GM21423 (cell line): Measurements from ENCODE around the gene TBKBP1.

Source experiments
- ATAC-seq: cut with Tn5 transposase; IDR thresholded peaks from one replicate; pipeline ENCODE4 v1.9.1; 2021; ENCODE audit warnings: mild to moderate bottlenecking, moderate library complexity; ENCODE audit not compliant: unreplicated experiment

The TBKBP1 gene

GRCh38 chr17:47713980-47714700 lies 20.2 kb downstream of the TBKBP1 start:
- no peak for ATAC-seq

GRCh38 chr17:47714773-47715396 lies 20.9 kb downstream of the TBKBP1 start:
- ATAC-seq = no peak

- no peak for ATAC-seq
These were observed 21.8 kb downstream of the TBKBP1 start for GRCh38 chr17:47715669-47716325.

GRCh38 chr17:47716375-47716774 lies 22.4 kb downstream of the TBKBP1 start:
- no peak for ATAC-seq

GRCh38 chr17:47717261-47717697 lies 23.3 kb downstream of the TBKBP1 start:
- no peak for ATAC-seq

GRCh38 chr17:47717979-47718621 lies 24.1 kb downstream of the TBKBP1 start:
- ATAC-seq = no peak

- no peak for ATAC-seq
These were observed 24.9 kb downstream of the TBKBP1 start for GRCh38 chr17:47718634-47719405.

- ATAC-seq = no peak
These were observed 25.6 kb downstream of the TBKBP1 start for GRCh38 chr17:47719411-47720152.

- ATAC-seq = no peak
These were observed 26.2 kb downstream of the TBKBP1 start for GRCh38 chr17:47720196-47720595.

- no peak for ATAC-seq
These were observed 27.0 kb downstream of the TBKBP1 start for GRCh38 chr17:47720754-47721533.

- ATAC-seq = no peak
These were observed 27.8 kb downstream of the TBKBP1 start for GRCh38 chr17:47721725-47722124.

GRCh38 chr17:47724705-47725104 lies 30.7 kb downstream of the TBKBP1 start:
- no peak for ATAC-seq

GRCh38 chr17:47725446-47726111 lies 31.6 kb downstream of the TBKBP1 start:
- no peak for ATAC-seq

- ATAC-seq = no peak
These were observed 33.1 kb downstream of the TBKBP1 start for GRCh38 chr17:47726796-47727703.

- no peak for ATAC-seq
These were observed 33.7 kb downstream of the TBKBP1 start for GRCh38 chr17:47727704-47728036.

- ATAC-seq = no peak
These were observed 34.4 kb downstream of the TBKBP1 start for GRCh38 chr17:47728214-47728877.

- no peak for ATAC-seq
These were observed 35.5 kb downstream of the TBKBP1 start for GRCh38 chr17:47729476-47729875.
